GM12878 (cell line): ENCODE results near the gene U2AF2.

Experiments
- CBX3 ChIP-seq: fragments of 200-600 bp; sonication (generic); IDR thresholded peaks from 2 replicates; pipeline ENCODE4 v1.6.1; 2016; ENCODE audit warnings: low read depth, borderline replicate concordance
- EZH2 ChIP-seq: IDR thresholded peaks from 2 replicates; pipeline ENCODE4 v1.6.1; 2012; ENCODE audit warnings: low read depth, mild to moderate bottlenecking, control low read depth, inconsistent platforms, low read length, borderline replicate concordance; ENCODE audit not compliant: control insufficient read depth
- MAX ChIP-seq: IDR thresholded peaks from 2 replicates; pipeline ENCODE4 v1.6.1; 2012; ENCODE audit warnings: low read depth, low read length, improper control_type of control experiment
- SP1 ChIP-seq: IDR thresholded peaks from one replicate; pipeline ENCODE4 v1.6.1; 2011; ENCODE audit warnings: low read depth, low read length
- TCF3 ChIP-seq: IDR thresholded peaks from 2 replicates; pipeline ENCODE4 v1.6.1; 2012; ENCODE audit warnings: low read depth, mild to moderate bottlenecking, low read length, borderline replicate concordance; ENCODE audit not compliant: insufficient read depth
- TF ChIP-seq, protein P1 (sequence below), 3 experiments: IDR thresholded peaks in 2 of 3; conservative IDR thresholded peaks in 1 of 3; 2 replicates each; pipeline ENCODE4 v1.5.1; 2011; ENCODE audit warnings: low read depth in 3 of 3, low read length in 3 of 3, mild to moderate bottlenecking in 3 of 3, control low read depth in 2 of 3, moderate library complexity in 2 of 3, inconsistent platforms in 1 of 3, mixed read lengths in 1 of 3; ENCODE audit not compliant: control insufficient read depth in 2 of 3, insufficient read depth in 1 of 3; ENCODE audit errors: extremely low read depth in 1 of 3

DNA sequence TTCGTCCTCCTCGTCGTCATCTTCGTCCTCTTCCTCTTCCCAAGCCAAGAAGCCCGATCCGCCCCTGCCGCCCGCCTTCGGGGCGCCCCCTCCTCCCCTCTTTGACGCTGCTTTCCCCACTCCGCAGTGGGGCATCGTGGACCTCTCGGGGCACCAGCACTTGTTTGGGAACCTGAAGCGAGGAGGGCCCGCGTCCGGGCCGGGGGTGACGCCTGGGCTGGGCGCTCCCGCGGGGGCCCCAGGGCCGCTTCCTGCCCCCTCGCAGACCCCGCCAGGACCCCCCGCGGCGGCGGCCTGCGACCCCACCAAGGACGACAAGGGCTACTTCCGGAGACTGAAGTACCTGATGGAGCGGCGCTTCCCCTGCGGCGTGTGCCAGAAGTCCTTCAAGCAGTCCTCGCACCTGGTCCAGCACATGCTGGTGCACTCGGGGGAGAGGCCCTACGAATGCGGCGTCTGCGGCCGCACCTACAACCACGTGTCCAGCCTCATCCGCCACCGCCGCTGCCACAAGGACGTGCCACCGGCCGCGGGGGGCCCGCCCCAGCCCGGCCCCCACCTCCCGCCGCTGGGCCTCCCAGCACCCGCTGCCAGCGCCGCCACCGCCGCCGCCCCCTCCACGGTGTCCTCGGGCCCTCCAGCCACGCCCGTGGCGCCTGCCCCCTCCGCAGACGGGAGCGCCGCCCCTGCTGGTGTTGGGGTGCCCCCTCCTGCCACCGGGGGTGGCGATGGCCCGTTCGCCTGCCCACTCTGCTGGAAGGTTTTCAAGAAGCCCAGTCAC is 40.7 kb upstream of the U2AF2 start:
- TF ChIP-seq MAX (no peak), SP1 (no peak), EZH2 (no peak), CBX3 (no peak), TCF3 (no peak)
- TF ChIP-seq, protein P1, sequence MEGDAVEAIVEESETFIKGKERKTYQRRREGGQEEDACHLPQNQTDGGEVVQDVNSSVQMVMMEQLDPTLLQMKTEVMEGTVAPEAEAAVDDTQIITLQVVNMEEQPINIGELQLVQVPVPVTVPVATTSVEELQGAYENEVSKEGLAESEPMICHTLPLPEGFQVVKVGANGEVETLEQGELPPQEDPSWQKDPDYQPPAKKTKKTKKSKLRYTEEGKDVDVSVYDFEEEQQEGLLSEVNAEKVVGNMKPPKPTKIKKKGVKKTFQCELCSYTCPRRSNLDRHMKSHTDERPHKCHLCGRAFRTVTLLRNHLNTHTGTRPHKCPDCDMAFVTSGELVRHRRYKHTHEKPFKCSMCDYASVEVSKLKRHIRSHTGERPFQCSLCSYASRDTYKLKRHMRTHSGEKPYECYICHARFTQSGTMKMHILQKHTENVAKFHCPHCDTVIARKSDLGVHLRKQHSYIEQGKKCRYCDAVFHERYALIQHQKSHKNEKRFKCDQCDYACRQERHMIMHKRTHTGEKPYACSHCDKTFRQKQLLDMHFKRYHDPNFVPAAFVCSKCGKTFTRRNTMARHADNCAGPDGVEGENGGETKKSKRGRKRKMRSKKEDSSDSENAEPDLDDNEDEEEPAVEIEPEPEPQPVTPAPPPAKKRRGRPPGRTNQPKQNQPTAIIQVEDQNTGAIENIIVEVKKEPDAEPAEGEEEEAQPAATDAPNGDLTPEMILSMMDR (IDR thresholded peaks at IDR 0.05 in 2 of 3, conservative IDR thresholded peaks at IDR 0.05 in 1 of 3; ENCODE audit: control insufficient read depth in 2 of 3, extremely low read depth in 1 of 3, insufficient read depth in 1 of 3, low read depth in 3 of 3, low read length in 3 of 3): no peak
